H1 (cell line): ENCODE results near the gene PRMT1. TPM values are rescaled to one million over a fixed set of nuclear protein-coding genes. Genes with fewer than 3 reads are reported as not detected.

Experiments used
- CTBP2 ChIP-seq: IDR thresholded peaks from 2 replicates; pipeline ENCODE4 v1.7.0; 2011; ENCODE audit warnings: borderline replicate concordance, mild to moderate bottlenecking, moderate library complexity, mixed read lengths, low read length; ENCODE audit not compliant: insufficient read depth, insufficient read length
- JUN ChIP-seq: IDR thresholded peaks from 2 replicates; pipeline ENCODE4 v1.6.1; 2011; ENCODE audit warnings: low read depth, mild to moderate bottlenecking, improper control_type of control experiment, low read length
- NRF1 ChIP-seq: IDR thresholded peaks from 2 replicates; pipeline ENCODE4 v1.6.1; 2011; ENCODE audit warnings: mild to moderate bottlenecking, low read depth, low read length, improper control_type of control experiment
- PHF8 ChIP-seq: fragments of 200-600 bp; sonication (generic); conservative IDR thresholded peaks from 2 replicates; pipeline ENCODE4 v1.7.1; 2012; ENCODE audit warnings: low read depth, mild to moderate bottlenecking, inconsistent platforms, low read length, moderate library complexity
- RXRA ChIP-seq: IDR thresholded peaks from 2 replicates; pipeline ENCODE4 v1.6.1; 2011; ENCODE audit warnings: low read depth, mild to moderate bottlenecking, low read length, moderate library complexity; ENCODE audit not compliant: insufficient read depth
- SIX5 ChIP-seq: IDR thresholded peaks from 2 replicates; pipeline ENCODE4 v1.6.1; 2011; ENCODE audit warnings: mild to moderate bottlenecking, low read depth, low read length
- SP2 ChIP-seq: IDR thresholded peaks from 2 replicates; pipeline ENCODE4 v1.6.1; 2012; ENCODE audit warnings: mild to moderate bottlenecking, low read length, inconsistent platforms
- SRF ChIP-seq: IDR thresholded peaks from 2 replicates; pipeline ENCODE4 v1.6.1; 2011; ENCODE audit warnings: mild to moderate bottlenecking, low read depth, low read length, moderate library complexity
- polyA plus RNA-seq, 7 experiments: library from polyadenylated mRNA; depleted of rRNA in 3 of 7; stranded (reverse) in 5 of 7; unstranded in 2 of 7; fragments of >200 nt in 5 of 7; fragments of 200-250 nt in 2 of 7; gene quantifications; 1 replicate in 5 of 7; 2 replicates in 1 of 7; 4 replicates in 1 of 7; pipeline versions ENCODE4 v1.2.1 to v1.2.3, GENCODE V29; 2011 to 2013; ENCODE audit warnings: missing spikeins in 2 of 7, mixed read lengths in 2 of 7
- total RNA-seq: library from RNA; stranded (reverse); fragmentation: NEBNext Ultra II Directional; extraction: Animal tissue kit (Norgen Biotek cat#: 25700); gene quantifications from 2 replicates; pipeline ENCODE4 v1.2.1, GENCODE V29; 2021
- TF ChIP-seq, protein P1 (sequence below): IDR thresholded peaks from 2 replicates; pipeline ENCODE4 v1.6.1; 2012; ENCODE audit warnings: inconsistent platforms

Gene PRMT1
- total and polyA plus RNA-seq, 2 of the 8 experiments (the other 6 are each of a cell fraction or from before 2014, with no cell fraction given) = 561 to 1,215 TPM

DNA sequence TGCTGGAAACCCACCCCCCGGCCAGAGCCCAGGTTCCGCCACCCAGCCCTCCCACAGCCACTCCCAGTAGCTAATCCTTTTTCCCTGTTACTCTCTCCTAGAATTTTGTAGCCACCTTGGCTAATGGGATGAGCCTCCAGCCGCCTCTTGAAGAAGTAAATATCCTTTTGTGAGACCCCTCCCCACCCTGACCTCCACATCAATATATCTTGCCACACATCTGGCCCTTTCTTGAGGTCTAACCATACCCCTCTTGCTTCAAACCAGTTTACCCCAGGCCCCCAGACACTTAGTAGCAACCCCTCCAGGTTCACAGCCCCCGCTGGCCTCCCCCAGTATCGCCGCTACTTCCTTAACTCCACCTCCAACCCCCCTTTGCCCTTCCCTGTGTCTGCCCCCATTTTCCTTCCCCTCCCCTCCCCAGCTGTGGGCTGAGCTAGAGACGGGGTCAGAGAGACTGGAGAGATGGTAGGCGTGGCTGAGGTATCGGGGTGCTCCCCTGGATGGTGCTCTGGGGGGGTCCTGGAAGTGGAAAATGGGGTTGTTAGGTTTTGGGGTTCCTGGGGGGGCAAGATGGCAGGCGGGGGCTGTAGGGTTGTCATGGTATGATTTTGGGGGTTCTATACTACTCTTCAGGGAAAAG, 2.8 kb downstream of the PRMT1 start (continued):
- TF ChIP-seq, protein P1, sequence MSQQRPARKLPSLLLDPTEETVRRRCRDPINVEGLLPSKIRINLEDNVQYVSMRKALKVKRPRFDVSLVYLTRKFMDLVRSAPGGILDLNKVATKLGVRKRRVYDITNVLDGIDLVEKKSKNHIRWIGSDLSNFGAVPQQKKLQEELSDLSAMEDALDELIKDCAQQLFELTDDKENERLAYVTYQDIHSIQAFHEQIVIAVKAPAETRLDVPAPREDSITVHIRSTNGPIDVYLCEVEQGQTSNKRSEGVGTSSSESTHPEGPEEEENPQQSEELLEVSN = no peak
- TF ChIP-seq SIX5 (no peak), NRF1 (no peak), CTBP2 (no peak), PHF8 (no peak), SRF (no peak), JUN (no peak), SP2 (no peak), RXRA (no peak)
